Measurements from ENCODE around the gene SHB.

Gene SHB

DNA sequence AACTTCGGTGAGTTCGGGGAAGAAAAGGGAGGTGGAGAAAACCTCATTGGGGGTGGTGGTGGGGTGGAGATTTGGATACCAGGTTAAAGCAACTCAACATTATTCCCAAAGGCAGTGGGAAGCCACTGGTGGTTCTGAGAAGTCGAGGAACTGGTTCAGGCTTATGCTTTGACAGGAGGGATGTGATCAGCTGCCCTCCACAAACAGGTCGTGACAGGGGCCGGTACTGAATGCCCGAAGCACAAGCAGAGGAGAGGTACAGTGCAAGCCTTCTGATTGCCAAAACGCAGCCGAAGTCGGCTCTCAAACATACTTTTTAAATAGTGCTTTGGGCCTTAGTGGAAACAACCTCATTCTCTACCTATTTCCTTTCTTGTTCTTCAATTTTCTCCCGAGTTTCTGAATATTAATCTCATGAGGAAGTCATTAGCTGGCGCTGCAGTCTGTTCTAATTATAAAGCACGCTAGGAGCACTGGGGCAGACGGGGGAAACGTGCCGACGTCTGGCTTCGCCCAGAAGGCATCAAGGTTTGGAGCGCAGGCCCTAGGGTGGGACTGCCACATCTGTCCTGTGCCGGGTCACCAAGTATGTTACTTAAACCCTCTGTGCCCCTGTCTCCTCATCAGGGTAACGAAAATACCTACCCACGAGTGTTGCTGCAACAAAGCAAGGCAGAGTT is 27.3 kb downstream of the SHB start:
- DNase-seq: no peak

DNA sequence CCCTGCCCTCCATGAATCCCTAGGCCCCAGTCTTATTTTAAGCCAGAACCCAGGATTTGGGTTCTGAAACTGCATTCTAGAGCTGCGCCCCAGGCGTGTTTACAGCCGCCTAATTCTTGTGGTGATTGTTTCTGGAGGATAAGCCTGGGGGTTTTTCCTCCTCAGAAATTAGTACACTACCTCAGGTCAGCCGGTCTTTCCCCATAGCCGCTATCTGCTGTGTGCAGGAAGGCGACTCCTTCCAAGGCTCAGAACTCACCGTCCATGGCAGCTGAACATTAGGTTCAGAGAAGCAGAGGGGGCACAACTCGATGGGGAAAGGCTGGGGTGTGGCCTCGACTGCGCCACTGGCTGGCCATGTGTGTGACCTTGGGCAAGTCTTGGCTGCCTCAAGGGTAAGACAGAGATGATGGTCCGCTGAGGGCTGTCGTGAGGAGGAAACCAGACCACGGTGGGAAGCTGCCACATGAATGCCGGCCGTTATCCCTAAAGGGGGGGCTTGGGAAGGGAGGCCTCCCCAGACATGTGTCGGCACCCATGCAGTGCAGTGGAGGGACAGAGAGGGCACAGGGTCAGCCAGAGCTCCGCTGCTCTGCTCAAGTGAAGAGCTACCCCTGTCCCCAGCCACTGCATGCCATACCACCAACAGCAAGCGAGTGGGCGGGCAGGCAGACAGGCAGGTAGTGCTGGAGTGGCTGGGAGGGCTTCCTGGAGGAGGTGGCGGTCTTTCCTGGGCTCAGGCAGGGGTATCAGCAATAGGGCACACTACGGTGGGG is 28.9 kb downstream of the SHB start:
- no peak for DNase-seq

- no peak for DNase-seq
Measured at GRCh38 chr9:38039090-38039906, 29.7 kb downstream of the SHB start.

DNA sequence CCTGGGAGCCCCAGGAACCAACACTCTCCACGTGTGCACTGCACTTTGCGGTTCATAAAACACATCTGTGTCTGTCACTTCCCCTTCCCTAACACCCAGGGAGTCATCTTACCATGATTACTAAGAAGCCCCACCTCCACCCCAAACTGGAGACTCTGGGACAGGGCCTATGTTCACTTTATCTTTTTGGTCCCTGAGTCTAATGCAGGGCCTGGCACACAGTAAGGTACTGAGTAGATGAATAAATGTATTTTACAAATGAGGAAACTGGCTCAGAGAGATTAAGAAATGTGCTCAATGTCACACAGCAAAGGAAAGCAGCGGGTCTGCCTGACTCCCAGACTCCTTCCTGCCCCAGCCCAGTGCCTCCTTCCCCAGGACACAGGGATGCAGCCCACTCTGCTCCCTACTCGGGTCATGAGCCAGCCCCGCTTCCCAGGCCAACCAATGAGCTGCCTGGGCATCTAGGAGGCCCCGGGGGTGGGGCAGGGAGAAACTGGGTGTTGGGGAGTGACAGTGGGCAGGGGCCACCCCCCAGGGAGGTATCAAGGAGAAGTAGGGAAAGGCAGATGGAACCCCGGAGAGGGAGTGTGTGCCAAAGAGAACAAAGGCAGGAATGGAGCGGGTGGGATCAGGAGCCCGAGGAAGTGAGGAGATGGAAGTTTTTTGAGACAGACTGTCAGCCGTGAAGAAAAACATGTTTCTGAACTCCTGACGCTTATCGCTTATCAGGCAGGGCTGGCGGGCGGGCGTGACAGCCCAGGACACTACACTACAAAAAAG is 30.5 kb downstream of the SHB start:
- DNase-seq: no peak

DNA sequence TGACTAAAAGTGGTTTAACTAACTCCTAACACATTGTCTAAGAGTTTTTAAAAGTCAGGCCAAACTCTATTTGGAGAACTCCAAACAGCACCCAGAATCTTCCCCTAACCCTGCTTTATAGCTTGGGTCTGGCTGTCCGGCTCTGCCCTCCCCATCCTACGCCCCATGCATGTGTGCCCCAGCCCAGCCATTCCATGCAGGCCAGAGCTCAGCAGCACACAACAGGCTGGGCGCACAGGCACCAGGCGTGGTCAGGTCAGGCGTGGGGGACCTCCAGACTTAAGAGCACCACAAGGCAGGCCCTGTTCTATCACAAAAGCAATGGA is 31.1 kb downstream of the SHB start:
- DNase-seq: no peak

- DNase-seq: no peak
Measured at GRCh38 chr9:38036359-38037084, 32.5 kb downstream of the SHB start.

DNA sequence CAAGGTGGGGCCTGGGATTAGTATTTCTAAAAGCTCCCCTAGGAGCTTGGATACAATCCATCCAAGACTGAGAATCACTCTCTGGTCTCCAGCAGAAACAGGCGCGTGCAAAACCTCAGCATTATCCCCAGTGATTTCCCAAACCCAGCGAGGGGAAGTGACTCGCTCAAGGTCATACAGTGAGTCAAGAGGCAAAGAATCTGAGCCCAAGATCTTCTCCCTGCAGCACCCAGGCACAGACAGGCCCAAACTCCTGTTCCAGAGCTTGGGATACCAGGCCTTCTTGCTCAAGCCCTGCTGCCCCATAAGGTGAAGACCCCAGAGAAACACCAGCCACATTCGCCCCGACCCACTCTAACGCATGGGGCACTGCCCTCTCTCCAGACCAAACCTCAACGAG is 33.2 kb downstream of the SHB start:
- no peak for DNase-seq

DNA sequence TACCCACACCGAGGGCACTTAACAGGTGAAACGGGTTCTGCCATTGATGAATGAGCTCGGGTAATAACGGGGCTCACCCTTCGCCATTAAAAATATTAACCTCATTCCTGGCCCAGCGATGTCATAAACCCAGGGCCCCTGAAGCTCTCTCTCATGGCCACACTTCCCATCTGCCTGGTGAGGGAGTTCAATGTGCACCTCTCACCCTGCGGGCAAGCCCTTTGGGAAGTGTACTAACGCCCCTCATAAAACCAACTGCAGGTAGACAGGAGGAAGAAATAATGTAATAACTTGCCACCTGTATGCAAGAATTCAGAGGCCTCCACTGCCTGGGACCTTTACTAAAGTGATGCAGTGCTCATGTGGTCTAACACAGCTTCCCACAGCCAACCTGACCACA is 35.1 kb downstream of the SHB start:
- DNase-seq: no peak

GRCh38 chr9:38032266-38033110 is 36.5 kb downstream of the SHB start:
- DNase-seq: no peak

DNA sequence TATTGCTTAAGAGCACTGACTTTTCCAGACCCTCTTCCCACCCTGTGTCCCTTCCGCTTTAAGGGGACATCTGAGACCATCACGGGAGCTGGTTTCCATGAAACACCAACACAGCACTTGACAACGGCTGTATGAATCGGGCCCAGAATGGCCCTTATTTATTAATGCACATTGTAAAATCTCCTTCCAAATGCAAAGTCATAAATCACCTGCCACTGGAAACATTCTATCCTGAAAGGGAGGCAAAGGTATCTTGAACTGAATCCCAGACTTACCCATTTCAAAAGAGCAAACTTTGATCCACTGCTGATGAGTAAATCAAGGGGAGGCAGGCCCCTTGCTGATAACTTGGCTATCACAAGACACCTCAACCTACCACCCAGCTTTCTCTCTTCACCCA is 37.4 kb downstream of the SHB start:
- DNase-seq: no peak

- no peak for DNase-seq
Measured at GRCh38 chr9:38030658-38031057, 38.4 kb downstream of the SHB start.

DNA sequence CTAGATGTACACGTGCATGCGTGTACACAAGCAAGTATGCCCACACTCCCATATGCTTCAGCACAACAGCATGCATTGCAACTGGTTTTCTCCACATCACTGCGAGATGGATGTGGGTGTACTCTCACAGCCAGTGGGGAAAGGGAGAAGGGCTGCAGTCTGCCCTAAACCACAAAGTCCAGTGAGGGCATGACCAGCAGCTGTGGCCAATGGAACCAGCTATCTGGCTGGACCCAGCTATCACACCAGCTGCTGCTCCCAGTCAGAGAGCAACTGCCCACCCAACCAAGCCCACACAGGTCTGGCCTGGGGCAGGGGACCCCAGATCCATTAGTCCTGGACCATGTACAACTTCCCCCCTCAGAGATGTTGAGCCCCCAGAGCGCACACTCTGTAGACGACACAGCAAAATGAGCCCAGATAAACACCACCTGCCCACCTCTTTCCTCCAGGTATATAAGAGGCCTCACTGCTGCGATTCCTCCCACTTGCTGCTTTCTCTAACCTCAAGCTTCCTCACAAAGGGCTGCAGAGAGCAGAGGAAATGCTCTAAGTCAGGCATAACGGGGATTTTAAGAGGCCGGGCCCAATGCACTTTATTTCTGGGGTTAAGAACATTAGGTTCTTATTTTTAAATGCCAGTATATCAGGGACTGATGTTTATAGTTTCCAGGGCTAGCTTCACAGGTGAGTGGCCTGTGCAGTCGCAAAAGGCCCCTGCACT is 39.0 kb downstream of the SHB start:
- DNase-seq: no peak

- DNase-seq: no peak
Measured at GRCh38 chr9:38027714-38028113, 41.3 kb downstream of the SHB start.

DNA sequence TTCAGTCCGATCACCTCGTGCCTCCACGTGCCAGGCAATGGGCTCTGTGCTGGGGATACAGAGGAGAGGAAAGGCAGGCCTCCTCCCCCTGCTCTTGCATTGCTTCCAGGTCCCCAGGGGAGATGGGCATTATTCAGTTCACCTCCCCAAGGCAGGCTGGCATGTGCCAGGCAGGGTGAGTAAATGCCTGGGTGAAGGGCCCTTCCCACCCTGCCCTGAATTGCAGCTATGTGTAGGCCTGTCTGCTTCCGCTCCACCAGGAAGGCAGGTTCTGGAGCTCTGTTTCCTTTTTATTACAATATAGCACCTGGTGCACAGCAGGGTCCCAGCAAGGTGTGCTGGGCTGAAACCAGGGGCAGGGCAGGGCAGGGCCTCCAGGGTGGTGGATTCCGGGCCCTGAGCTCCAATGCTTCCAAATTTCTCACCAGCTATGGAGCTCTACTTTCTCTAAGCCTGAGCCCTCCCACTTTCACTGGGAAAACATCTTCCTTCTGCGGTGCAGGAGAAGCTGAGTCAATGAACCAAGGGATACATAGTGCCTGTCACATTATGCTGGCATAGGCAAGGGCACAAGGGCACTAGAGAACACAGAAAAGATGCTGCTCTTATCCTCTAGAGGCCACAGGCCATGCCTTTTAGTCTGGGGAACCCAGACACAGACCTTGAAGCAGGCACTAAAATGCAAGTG is 42.0 kb downstream of the SHB start:
- DNase-seq: no peak

- peak; percentile 72 for DNase-seq
Measured at GRCh38 chr9:38026021-38026809, 42.8 kb downstream of the SHB start.

GRCh38 chr9:38025166-38025565 is 43.9 kb downstream of the SHB start:
- no peak for DNase-seq

GRCh38 chr9:38024036-38024681 is 44.9 kb downstream of the SHB start:
- peak; percentile 60 for DNase-seq

- DNase-seq: no peak
Measured at GRCh38 chr9:38023661-38024035, 45.4 kb downstream of the SHB start.

DNA sequence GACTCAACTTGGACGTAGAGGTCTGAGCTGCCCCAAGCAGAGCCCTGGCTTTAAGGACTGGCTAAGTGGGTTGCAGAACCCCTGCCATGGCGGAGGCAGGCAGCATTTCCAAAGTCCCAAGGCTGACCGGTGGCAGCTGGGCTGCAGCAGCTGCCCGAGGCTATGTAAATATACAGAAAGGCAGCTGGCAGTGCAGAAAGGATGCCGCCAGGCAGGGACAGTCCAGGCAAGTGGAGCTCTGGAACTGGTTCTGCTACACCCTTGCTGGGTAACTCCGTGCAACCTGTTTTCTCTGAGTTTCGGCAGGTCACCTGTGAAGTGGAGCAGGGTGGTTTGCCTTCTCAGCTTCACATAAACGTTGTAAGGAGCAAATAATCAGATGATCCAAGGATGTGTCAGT is 46.0 kb downstream of the SHB start:
- DNase-seq: peak; percentile 62

Measured in femur (tissue), 1 donor.